Globus pallidus (tissue), 1 donor: ENCODE data around the gene FBXW2.
"Not testable (repeated sequence)": the region's sequence is repeated elsewhere in the genome, so short reads cannot be mapped to it uniquely, and the experiment has no call there.

Experiments used
- DNase-seq: peaks from one replicate; pipeline ENCODE4 v3.0.0-alpha.2; 2015; ENCODE audit warnings: low spot score

Gene FBXW2

DNA sequence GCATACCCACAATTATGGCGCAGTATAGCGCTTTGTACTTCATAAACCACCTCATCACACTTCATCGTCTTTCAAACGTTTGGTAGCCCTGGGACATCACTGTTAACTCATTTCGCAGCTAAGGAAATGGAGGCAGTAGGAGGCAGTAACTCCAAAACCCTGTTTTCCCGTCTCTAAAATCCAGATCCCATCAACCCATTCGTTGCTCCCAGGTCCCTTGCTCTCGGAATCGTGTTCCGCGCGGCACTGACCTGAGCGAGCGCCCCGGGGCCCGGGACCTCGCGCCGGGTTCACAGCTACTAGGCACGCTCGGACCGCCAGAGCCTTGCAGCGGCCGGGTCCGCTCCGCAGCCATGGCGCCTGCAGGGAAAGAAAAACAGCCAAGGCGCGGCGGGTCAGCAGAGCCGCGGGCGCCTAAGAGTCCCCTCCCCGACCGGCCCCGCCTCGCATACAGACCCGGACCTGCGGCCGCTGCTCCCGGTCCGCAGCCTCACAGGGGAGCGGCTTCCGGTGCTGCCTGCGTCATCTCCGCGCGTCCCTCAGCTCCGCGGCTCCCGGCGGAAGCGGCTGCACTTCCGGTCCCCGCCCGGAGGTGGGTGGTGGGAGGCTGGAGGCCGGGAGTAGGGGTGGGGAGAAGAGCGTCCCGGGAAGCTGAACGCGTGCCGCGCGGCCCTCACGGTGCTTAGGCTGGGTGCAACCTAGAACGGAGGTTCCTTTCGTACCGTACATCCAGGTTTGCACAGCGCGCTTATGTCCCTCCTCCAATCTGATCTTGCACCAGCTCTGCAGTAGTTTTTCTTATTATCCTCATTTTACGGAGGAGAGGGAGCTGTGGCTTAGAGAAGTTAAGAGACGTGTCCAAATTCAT, at the start of gene FBXW2:
Gene FBXW2, minus strand, starts transcription at position 519 of the 868 bp plus-strand sequence. CDS start 5,158 bp downstream, outside the sequence.
- DNase-seq, result peak; percentile 90

DNA sequence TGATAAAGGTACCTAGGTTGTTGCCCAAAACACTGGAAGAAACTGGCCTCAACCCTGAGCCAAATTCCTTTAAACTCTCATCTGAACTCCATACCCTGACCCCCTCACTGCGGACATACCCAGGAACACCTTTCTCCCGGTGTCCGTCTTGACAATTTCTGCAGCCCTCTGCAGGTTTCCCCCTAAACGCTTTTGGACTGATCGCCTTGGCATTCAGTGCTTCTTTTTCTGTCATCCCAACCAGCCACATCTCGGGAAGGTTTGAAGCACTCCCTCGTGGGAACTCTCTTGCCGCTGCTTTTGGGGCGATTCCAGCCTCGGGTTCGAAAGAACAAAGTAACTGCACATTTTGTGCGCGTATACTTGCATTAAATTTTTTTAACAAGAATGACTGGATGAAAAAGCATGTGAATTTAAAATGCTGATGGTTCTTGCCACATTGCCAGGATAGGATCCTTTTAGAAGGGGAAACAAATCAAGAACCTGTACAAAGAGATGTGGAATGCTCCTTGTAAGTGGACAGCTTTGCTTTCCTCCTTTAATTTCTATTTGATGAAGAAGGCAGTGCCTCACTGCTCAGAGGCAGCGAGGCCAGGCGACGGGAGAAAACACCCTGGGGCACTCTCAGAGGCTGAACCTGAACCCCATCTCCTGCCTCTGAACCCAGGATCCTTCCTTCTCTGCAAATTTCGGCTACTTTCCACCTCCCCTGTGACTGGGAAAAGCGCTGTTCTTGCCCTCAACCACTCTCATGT, 48.9 kb upstream of the FBXW2 start:
- peak; percentile 3 for DNase-seq

DNA sequence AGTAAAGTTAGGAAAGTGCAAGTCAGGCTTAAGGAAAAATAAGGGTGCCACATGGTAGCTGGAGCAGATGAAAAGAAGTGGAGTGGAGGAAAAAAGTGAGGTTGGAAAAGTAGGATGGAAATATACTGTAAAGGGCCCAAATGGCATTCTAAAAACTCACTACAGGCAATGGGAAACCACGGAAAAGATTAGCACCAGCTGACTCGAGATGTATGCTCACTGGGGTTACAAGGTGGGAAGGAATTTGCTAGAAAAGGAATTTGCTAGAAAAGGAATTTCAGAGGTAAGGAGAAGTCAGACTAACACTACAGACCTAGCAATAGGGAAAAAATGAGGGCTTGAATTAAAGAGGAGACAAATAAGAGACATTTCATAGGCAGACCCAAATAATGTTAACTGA, 45.9 kb upstream of the FBXW2 start:
- DNase-seq, result no peak

DNA sequence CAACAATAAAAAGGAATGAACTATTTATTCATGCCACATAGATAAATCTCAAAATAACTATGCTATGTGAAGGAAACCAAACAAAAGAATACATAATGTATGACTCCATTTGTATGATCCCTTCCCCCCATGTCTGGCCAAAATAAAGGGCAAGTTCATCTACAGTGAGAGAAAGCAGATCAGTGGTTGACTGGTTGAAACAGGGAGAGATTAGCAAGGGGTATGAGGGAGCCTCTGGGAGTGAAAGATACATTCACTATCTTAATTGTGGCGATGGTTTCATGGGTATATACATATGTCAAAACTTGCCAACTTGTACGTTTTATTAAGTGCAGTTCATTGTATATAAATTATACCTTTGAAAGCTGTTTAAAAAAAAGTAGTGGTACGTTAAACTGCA, 44.7 kb upstream of the FBXW2 start:
- no peak for DNase-seq

DNA sequence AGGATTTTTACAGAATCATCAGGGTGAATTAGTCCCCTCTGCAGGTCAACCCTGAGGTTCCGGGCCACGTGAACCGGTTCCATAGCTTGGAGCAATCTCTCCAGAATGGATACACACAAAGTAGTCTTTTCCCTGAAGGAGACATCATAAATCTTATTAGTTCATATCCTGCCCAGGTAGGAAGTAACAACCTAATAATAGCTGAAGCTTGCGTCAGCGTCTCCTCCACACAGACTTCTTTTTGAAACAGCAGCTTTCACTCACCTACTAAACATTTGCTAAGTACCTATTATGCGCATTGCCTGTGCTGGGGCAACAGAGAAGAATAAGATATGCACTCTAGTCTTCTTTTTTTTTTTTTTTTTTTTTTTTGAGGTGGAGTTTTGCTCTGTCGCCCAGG, 40.1 kb upstream of the FBXW2 start:
- no peak for DNase-seq

- no peak for DNase-seq
These were observed 39.6 kb upstream of the FBXW2 start for GRCh38 chr9:120832807-120833206.

- DNase-seq, result no peak
These were observed 37.6 kb upstream of the FBXW2 start for GRCh38 chr9:120830865-120831264.

- DNase-seq, result no peak
These were observed 36.9 kb upstream of the FBXW2 start for GRCh38 chr9:120830151-120830550.

GRCh38 chr9:120829650-120830049, 36.4 kb upstream of the FBXW2 start:
- DNase-seq, result no peak

- DNase-seq, result no peak
These were observed 26.9 kb upstream of the FBXW2 start for GRCh38 chr9:120820095-120820494.

DNA sequence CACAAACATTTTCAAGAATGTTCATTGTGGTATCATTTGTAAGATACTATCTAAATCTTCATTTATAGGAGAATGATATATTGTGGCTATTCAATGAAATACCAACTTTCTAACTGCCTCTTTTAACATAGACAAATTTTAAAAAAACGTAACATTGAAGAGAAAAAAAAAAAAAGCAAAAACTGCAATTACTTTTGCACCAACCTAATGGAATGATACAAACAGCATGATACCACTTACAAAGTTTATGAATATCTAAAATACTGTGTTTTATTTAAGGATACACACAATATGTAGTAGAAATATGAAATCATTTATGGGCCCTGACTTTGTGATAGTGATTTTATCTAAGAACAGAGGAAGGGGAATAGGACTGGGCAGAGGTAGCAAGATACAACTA, 25.4 kb upstream of the FBXW2 start:
- no peak for DNase-seq

DNA sequence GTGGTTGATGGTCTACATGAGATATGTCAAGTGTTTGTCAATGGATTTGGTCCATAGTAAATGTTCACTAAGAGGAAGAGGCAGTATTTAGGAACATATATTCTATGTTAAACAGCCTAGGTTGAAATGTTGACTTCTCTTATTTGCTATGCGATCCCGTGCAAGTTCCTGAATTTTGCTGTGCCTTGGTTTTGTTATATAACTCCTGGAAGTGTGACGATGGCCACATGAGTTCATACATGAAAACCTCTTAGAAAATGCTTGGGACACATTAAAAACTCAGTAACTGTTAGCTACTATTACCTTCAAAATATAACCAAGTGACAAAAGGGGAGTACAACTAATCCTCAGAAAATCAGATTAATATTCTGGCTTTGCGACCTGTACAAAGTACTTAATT, 21.9 kb upstream of the FBXW2 start:
- DNase-seq, result no peak

- DNase-seq, result no peak
These were observed 15.7 kb upstream of the FBXW2 start for GRCh38 chr9:120808931-120809330.

GRCh38 chr9:120807607-120808379, 14.6 kb upstream of the FBXW2 start:
- DNase-seq, result no peak

DNA sequence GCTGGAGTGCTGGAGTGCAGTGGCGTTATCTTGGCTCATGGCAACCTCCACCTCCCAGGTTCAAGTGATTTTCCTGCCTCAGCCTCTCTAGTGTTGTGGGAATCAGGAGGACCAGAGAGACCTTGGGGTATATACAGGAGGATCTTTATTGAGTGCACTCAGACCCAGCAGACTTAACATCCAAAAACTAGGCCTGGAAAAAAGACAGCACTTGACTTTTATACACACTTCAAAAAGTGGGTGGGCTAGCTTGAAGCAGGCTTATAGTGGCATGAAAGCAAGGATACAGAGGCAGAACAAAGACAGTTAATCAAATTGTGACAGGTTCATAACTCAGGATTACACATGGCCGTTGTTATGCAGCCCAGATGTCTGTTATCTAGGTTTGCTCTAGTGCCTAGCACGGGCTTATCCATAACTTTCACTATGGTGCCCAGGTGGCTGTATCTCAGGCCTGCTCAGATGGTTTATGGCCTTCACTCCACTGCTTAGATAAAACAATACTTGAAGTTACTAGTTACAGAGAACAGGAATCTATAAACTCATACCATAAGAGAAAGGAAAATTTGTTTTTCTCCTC, 11.7 kb upstream of the FBXW2 start:
- not testable (repeated sequence) for DNase-seq

GRCh38 chr9:120801441-120801840, 8.2 kb upstream of the FBXW2 start:
- DNase-seq, result no peak

- no peak for DNase-seq
These were observed 2.1 kb downstream of the FBXW2 start for GRCh38 chr9:120791161-120791560.

DNA sequence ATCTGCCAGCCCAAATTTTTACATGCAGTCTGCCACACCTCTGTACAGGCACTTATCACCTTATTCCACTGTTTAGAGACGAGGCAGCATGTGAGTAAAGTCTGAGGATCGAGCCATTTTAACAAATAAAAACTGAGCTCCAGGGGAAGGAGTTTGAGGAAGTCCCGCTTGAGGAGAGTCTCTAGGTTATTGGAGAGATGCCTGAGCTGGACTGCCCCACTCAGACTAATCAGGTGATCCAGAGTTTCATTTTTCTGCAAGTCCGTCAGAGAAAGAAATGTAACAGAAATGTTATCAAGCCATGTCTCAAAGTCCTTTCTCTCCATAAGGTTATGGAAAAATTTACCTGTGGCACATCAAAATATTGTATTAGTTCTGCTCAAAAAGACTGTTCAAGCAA, 5.3 kb downstream of the FBXW2 start:
- DNase-seq, result no peak

DNA sequence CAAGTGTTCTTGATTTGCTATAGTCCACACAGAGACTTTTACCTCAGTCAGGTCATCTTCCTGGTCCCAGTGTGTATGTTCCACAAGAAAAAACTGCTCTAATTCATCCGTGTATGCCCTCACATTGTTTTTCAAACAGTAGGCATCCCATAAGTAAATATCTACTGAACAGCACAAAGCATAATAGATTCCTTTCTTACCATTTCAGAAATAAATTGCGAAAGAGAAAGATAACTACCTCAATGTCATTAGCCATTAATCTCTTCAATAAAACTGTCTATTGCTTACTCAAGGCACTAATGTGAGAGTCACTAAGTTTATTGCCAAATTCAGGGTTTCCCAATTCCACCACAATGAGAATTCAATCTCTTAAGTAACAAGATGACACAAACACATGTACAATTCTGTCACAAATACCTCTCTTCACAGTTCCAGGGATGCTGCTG, 9.6 kb downstream of the FBXW2 start:
- no peak for DNase-seq

DNA sequence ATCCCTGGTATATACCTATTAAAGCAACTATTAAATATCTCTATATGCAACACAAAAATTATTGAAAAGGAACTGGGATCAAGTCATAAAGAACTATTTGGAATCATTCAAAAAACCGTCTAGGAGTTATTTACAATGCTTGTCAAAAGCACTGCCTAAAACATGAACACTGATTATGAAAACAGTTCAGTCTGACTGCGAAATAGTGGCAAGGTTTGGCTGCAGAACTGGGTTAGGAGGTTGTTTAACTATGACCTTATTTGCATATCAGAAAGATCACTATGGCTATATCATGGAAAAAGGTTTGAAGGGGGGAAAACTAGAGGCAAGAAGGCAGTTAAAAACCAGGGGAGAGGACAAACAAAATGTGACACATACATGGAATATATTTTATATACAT, 12.0 kb downstream of the FBXW2 start:
- no peak for DNase-seq

DNA sequence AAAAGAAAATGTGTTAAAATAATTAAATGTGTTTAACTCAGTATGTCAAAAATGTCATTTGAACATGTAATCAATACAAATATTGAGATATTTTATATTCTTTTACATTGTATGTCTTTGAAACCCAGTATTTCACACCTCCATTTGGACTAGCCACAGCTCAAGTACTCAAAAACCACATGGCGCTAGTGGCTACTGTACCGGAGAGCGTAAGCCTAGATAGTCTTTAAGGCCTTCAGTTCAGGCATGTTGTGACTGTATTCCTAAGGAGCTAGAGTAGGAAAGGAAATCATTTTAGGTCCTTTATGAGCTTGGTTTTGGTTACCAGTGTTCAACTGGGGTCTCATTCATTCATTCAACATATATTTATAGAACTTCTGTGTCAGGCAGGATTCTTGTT, 12.8 kb downstream of the FBXW2 start:
- no peak for DNase-seq

GRCh38 chr9:120779227-120779626, 14.0 kb downstream of the FBXW2 start:
- DNase-seq, result no peak
